Pericardium fibroblast (primary cell): ENCODE data around the gene TMEM243. TPM values are rescaled to one million over a fixed set of nuclear protein-coding genes. Genes with fewer than 3 reads are reported as not detected.

Experiments
- total RNA-seq: library from RNA; depleted of rRNA; stranded (reverse); fragments of >200 nt; gene quantifications from 2 replicates; pipeline ENCODE4 v1.2.3, GENCODE V29; 2015

TMEM243 gene, protein sequence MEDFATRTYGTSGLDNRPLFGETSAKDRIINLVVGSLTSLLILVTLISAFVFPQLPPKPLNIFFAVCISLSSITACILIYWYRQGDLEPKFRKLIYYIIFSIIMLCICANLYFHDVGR
- 46.4 and 52.0 TPM in 2 replicates for total RNA-seq

GRCh38 chr7:87219545-87220025 is at the start of gene TMEM243:
TSS of gene TMEM243 (minus strand) at chr7:87219732. CDS start at chr7:87219503, 229 bp downstream.

DNA sequence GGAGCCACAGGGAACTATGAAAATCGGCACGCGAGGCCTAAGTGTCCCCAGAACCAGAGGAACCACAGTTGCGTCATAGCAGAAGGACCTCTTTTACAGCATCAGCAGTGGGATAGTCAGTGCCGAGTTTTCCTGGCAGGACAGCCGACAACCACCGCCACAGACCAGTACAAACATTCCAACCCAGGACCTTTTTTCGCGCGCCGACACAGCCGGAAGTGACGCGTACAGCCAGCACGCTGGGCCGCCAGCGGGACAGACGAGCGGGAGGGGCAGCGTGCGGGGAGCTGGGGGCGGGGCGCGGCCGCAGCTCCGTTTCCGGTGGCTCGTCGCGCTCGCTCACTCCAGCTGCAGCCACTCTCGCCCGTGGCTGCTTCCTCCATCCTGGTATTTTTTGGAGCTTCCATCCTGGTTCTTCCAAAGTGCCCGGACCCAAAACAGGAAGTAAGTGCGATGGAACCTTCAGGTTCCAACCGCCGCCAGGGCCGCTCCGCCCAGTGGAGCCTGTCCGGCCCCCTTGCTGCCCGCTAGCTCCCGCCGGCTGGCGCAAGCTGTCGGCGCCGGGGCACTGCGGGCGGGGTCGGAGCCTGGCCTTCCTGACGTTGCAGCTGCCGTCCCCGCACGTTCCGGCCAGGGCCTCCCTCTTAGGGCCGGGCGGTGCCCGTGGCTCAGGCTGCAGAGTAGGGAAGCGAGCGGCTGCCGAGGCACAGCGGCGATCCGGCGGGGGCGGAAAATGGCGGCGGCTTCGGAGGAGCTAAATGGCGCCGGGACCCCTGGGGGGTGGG is 67.2 kb downstream of the TMEM243 start, which contains the start of gene DMTF1:
DMTF1 (plus strand) TSS at position 342 of the 785 bp plus-strand sequence. CDS start 12,489 bp downstream, outside the sequence.

Other genes starting within 250 kb of the TMEM243 start
- 3.0 and 11.8 TPM in 2 replicates for gene ELAPOR2, start 160.1 kb downstream of the TMEM243 start, total RNA-seq
- gene DMTF1, start 67.3 kb downstream of the TMEM243 start, total RNA-seq: 16.3 and 17.6 TPM in 2 replicates
- 4.4 and 5.1 TPM in 2 replicates for gene CROT, start 125.9 kb upstream of the TMEM243 start, total RNA-seq